ENCODE data around the gene MUC20. TPM values are rescaled to one million over a fixed set of nuclear protein-coding genes. Genes with fewer than 3 reads are reported as not detected.
"Not testable (repeated sequence)": the region's sequence is repeated elsewhere in the genome, so short reads cannot be mapped to it uniquely, and the experiment has no call there.

The MUC20 gene, protein sequence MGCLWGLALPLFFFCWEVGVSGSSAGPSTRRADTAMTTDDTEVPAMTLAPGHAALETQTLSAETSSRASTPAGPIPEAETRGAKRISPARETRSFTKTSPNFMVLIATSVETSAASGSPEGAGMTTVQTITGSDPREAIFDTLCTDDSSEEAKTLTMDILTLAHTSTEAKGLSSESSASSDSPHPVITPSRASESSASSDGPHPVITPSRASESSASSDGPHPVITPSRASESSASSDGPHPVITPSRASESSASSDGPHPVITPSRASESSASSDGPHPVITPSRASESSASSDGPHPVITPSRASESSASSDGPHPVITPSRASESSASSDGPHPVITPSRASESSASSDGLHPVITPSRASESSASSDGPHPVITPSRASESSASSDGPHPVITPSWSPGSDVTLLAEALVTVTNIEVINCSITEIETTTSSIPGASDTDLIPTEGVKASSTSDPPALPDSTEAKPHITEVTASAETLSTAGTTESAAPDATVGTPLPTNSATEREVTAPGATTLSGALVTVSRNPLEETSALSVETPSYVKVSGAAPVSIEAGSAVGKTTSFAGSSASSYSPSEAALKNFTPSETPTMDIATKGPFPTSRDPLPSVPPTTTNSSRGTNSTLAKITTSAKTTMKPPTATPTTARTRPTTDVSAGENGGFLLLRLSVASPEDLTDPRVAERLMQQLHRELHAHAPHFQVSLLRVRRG
- 10 to 100 TPM in 1 of 2 donors, 1 to 10 TPM in 1; 4.5 to 17.8 TPM for total RNA-seq
- polyA plus RNA-seq = 10 to 100 TPM in 1 of 2 donors, 1 to 10 TPM in 1; 2.9 to 17.7 TPM
- long read RNA-seq, donor 1, partial matches to known transcripts = 0 of 1 reads
- long read RNA-seq, donor 1, other reads (novel, unspliced or antisense) = 1 of 1 reads
- long read RNA-seq, donor 2, partial matches to known transcripts = 0 of 3 reads
- long read RNA-seq, donor 2, other reads (novel, unspliced or antisense) = 1 of 3 reads

- 76 to 79% methylated on average over 11 to 14 of the region's 16 CpGs for WGBS, 2 donors
- H3K27ac ChIP-seq (ENCODE audit: low read depth in 1 of 2, low read length in 2 of 2); H3K4me3 ChIP-seq (ENCODE audit: low read length in 2 of 2); H3K9me3 ChIP-seq (ENCODE audit: control insufficient read depth, low read length); H3K4me1 ChIP-seq (ENCODE audit: control insufficient read depth in 1 of 2, insufficient read depth in 2 of 2, low read length in 2 of 2); H3K27me3 ChIP-seq (ENCODE audit: control insufficient read depth in 1 of 2, insufficient read depth in 2 of 2, low read length in 1 of 2); H3K36me3 ChIP-seq (ENCODE audit: control insufficient read depth in 1 of 2, insufficient read depth in 2 of 2, low read length in 1 of 2): not testable (repeated sequence)
- intact Hi-C loops (cut with DNase I) = loop anchor here (5.0 to 10.0 kb wide), 2 partner anchors 104 to 106 kb away; no protein-coding TSS in a partner anchor
- DNase-seq (peak; percentile 48 to 72), ATAC-seq (ENCODE audit: low FRiP score) (peak; percentile 31)
Measured at GRCh38 chr3:195720831-195721506, at the start of gene MUC20. TSS of gene MUC20 (plus strand) at chr3:195720978. CDS start at chr3:195721008, 30 bp downstream.

GRCh38 chr3:195671283-195671682 is 49.5 kb upstream of the MUC20 start:
- H3K27ac ChIP-seq (ENCODE audit: low read depth in 1 of 2, low read length in 2 of 2); H3K36me3 ChIP-seq (ENCODE audit: control insufficient read depth in 1 of 2, insufficient read depth in 2 of 2, low read length in 1 of 2); H3K27me3 ChIP-seq (ENCODE audit: control insufficient read depth in 1 of 2, insufficient read depth in 2 of 2, low read length in 1 of 2); intact Hi-C loops (cut with DNase I); H3K9me3 ChIP-seq (ENCODE audit: control insufficient read depth, low read length); H3K4me3 ChIP-seq (ENCODE audit: low read length in 2 of 2); H3K4me1 ChIP-seq (ENCODE audit: control insufficient read depth in 1 of 2, insufficient read depth in 2 of 2, low read length in 2 of 2); DNase-seq: not testable (repeated sequence)
- 95% methylated on average over 15 to 17 of the region's 17 CpGs for WGBS, 2 donors
- peak; percentile 23 for ATAC-seq (ENCODE audit: low FRiP score)

- DNase-seq; H3K27ac ChIP-seq (ENCODE audit: low read depth in 1 of 2, low read length in 2 of 2); intact Hi-C loops (cut with DNase I); ATAC-seq (ENCODE audit: low FRiP score); H3K4me3 ChIP-seq (ENCODE audit: low read length in 2 of 2); H3K27me3 ChIP-seq (ENCODE audit: control insufficient read depth in 1 of 2, insufficient read depth in 2 of 2, low read length in 1 of 2); H3K9me3 ChIP-seq (ENCODE audit: control insufficient read depth, low read length); H3K36me3 ChIP-seq (ENCODE audit: control insufficient read depth in 1 of 2, insufficient read depth in 2 of 2, low read length in 1 of 2); H3K4me1 ChIP-seq (ENCODE audit: control insufficient read depth in 1 of 2, insufficient read depth in 2 of 2, low read length in 2 of 2): not testable (repeated sequence)
- 96 to 100% methylated on average over 6 to 9 of the region's 9 CpGs for WGBS, 2 donors
Measured at GRCh38 chr3:195673711-195674110, 47.1 kb upstream of the MUC20 start.

GRCh38 chr3:195678391-195679015 is 42.3 kb upstream of the MUC20 start:
- H3K27ac ChIP-seq (ENCODE audit: low read depth in 1 of 2, low read length in 2 of 2); ATAC-seq (ENCODE audit: low FRiP score); H3K4me1 ChIP-seq (ENCODE audit: control insufficient read depth in 1 of 2, insufficient read depth in 2 of 2, low read length in 2 of 2); H3K36me3 ChIP-seq (ENCODE audit: control insufficient read depth in 1 of 2, insufficient read depth in 2 of 2, low read length in 1 of 2); DNase-seq; H3K4me3 ChIP-seq (ENCODE audit: low read length in 2 of 2); H3K9me3 ChIP-seq (ENCODE audit: control insufficient read depth, low read length); intact Hi-C loops (cut with DNase I); H3K27me3 ChIP-seq (ENCODE audit: control insufficient read depth in 1 of 2, insufficient read depth in 2 of 2, low read length in 1 of 2): not testable (repeated sequence)
- 84 to 87% methylated on average over 15 of the region's 15 CpGs for WGBS, 2 donors

- H3K27ac ChIP-seq (ENCODE audit: low read depth in 1 of 2, low read length in 2 of 2); H3K27me3 ChIP-seq (ENCODE audit: control insufficient read depth in 1 of 2, insufficient read depth in 2 of 2, low read length in 1 of 2); H3K4me1 ChIP-seq (ENCODE audit: control insufficient read depth in 1 of 2, insufficient read depth in 2 of 2, low read length in 2 of 2); H3K4me3 ChIP-seq (ENCODE audit: low read length in 2 of 2); H3K36me3 ChIP-seq (ENCODE audit: control insufficient read depth in 1 of 2, insufficient read depth in 2 of 2, low read length in 1 of 2); intact Hi-C loops (cut with DNase I); H3K9me3 ChIP-seq (ENCODE audit: control insufficient read depth, low read length); DNase-seq: not testable (repeated sequence)
- peak; percentile 28 for ATAC-seq (ENCODE audit: low FRiP score)
- WGBS, 2 donors = 63 to 79% methylated on average over 7 to 8 of the region's 10 CpGs
Measured at GRCh38 chr3:195680690-195681089, 40.1 kb upstream of the MUC20 start.

GRCh38 chr3:195681458-195682103 is 39.2 kb upstream of the MUC20 start:
- H3K36me3 ChIP-seq (ENCODE audit: control insufficient read depth in 1 of 2, insufficient read depth in 2 of 2, low read length in 1 of 2); H3K4me3 ChIP-seq (ENCODE audit: low read length in 2 of 2); H3K9me3 ChIP-seq (ENCODE audit: control insufficient read depth, low read length); H3K4me1 ChIP-seq (ENCODE audit: control insufficient read depth in 1 of 2, insufficient read depth in 2 of 2, low read length in 2 of 2); intact Hi-C loops (cut with DNase I); ATAC-seq (ENCODE audit: low FRiP score); DNase-seq; H3K27ac ChIP-seq (ENCODE audit: low read depth in 1 of 2, low read length in 2 of 2); H3K27me3 ChIP-seq (ENCODE audit: control insufficient read depth in 1 of 2, insufficient read depth in 2 of 2, low read length in 1 of 2): not testable (repeated sequence)
- WGBS, 2 donors = 79 to 82% methylated on average over 4 to 6 of the region's 24 CpGs

GRCh38 chr3:195682104-195682742 is 38.6 kb upstream of the MUC20 start:
- ATAC-seq (ENCODE audit: low FRiP score); H3K9me3 ChIP-seq (ENCODE audit: control insufficient read depth, low read length); H3K36me3 ChIP-seq (ENCODE audit: control insufficient read depth in 1 of 2, insufficient read depth in 2 of 2, low read length in 1 of 2); DNase-seq; H3K27me3 ChIP-seq (ENCODE audit: control insufficient read depth in 1 of 2, insufficient read depth in 2 of 2, low read length in 1 of 2); H3K4me3 ChIP-seq (ENCODE audit: low read length in 2 of 2); H3K27ac ChIP-seq (ENCODE audit: low read depth in 1 of 2, low read length in 2 of 2); intact Hi-C loops (cut with DNase I); H3K4me1 ChIP-seq (ENCODE audit: control insufficient read depth in 1 of 2, insufficient read depth in 2 of 2, low read length in 2 of 2): not testable (repeated sequence)
- WGBS, 2 donors = 73 to 77% methylated on average over 12 of the region's 13 CpGs

Data from aorta (tissue), 5 donors.